Stimulated activated CD8-positive, alpha-beta memory T cell treated with anti-CD3 and anti-CD28 coated beads, Interleukin-4, amount 100 ng/mL, for 48 hours (primary cell): Measurements from ENCODE around the gene CEP55.
"Not testable (repeated sequence)": the region's sequence is repeated elsewhere in the genome, so short reads cannot be mapped to it uniquely, and the experiment has no call there.

Source experiments
- DNase-seq: peaks from one replicate; pipeline ENCODE4 v3.0.0-alpha.2; 2020

Gene CEP55

GRCh38 chr10:93496322-93497041 is at the start of gene CEP55:
CEP55 (plus strand) TSS chr10:93496612; CDS start chr10:93500052, 3,440 bp downstream.
- DNase-seq: peak; percentile 97

GRCh38 chr10:93447019-93447418 is 49.4 kb upstream of the CEP55 start:
- DNase-seq: no peak

GRCh38 chr10:93447970-93448369 is 48.4 kb upstream of the CEP55 start:
- no peak for DNase-seq

GRCh38 chr10:93451244-93451947 is 45.0 kb upstream of the CEP55 start:
- no peak for DNase-seq

- DNase-seq: peak; percentile 47
Observed at GRCh38 chr10:93452143-93452542, 44.3 kb upstream of the CEP55 start.

GRCh38 chr10:93454146-93454545 is 42.3 kb upstream of the CEP55 start:
- no peak for DNase-seq

GRCh38 chr10:93454736-93455135 is 41.7 kb upstream of the CEP55 start:
- no peak for DNase-seq

- DNase-seq: no peak
Observed at GRCh38 chr10:93456480-93456879, 39.9 kb upstream of the CEP55 start.

GRCh38 chr10:93457511-93457910 is 38.9 kb upstream of the CEP55 start:
- no peak for DNase-seq

- DNase-seq: peak; percentile 31
Observed at GRCh38 chr10:93458821-93459257, 37.6 kb upstream of the CEP55 start.

GRCh38 chr10:93459466-93459865 is 36.9 kb upstream of the CEP55 start:
- no peak for DNase-seq

- no peak for DNase-seq
Observed at GRCh38 chr10:93461109-93461806, 35.2 kb upstream of the CEP55 start.

- DNase-seq: no peak
Observed at GRCh38 chr10:93461807-93462178, 34.6 kb upstream of the CEP55 start.

- no peak for DNase-seq
Observed at GRCh38 chr10:93462371-93462770, 34.0 kb upstream of the CEP55 start.

GRCh38 chr10:93462881-93463280 is 33.5 kb upstream of the CEP55 start:
- DNase-seq: peak; percentile 62

- DNase-seq: no peak
Observed at GRCh38 chr10:93463723-93464476, 32.5 kb upstream of the CEP55 start.

GRCh38 chr10:93464776-93465388 is 31.5 kb upstream of the CEP55 start:
- no peak for DNase-seq

GRCh38 chr10:93465806-93466675 is 30.4 kb upstream of the CEP55 start:
- no peak for DNase-seq

- not testable (repeated sequence) for DNase-seq
Observed at GRCh38 chr10:93467635-93468034, 28.8 kb upstream of the CEP55 start.

- no peak for DNase-seq
Observed at GRCh38 chr10:93468461-93469213, 27.8 kb upstream of the CEP55 start.

- DNase-seq: no peak
Observed at GRCh38 chr10:93469454-93469853, 27.0 kb upstream of the CEP55 start.
